ENCODE measurements around the gene SLX9.

GRCh38 chr21:44925378-44925755, 14.5 kb upstream of the SLX9 start:
- no peak for TF ChIP-seq CTCF (IDR thresholded peaks at IDR 0.05)
- TF ChIP-seq POLR2A (IDR thresholded peaks at IDR 0.05): no peak
- no peak for TF ChIP-seq EP300 (IDR thresholded peaks at IDR 0.05)

All from sigmoid colon (tissue), 4 donors.